T-cell (primary cell): ENCODE measurements around the gene PPME1. TPM values are rescaled to one million over a fixed set of nuclear protein-coding genes. Genes with fewer than 3 reads are reported as not detected.
"Not testable (repeated sequence)": the region's sequence is repeated elsewhere in the genome, so short reads cannot be mapped to it uniquely, and the experiment has no call there.

Experiments used
- ATAC-seq, 4 experiments: fragments of 200-7000 bp in 3 of 4; fragments of 150-1000 bp in 1 of 4; cut with Tn5 transposase; replicated peaks in 1 of 4; 1 replicate in 3 of 4; 2 replicates in 1 of 4; pipeline ENCODE4 v1.10.0; 2021; ENCODE audit warnings: moderate library complexity in 3 of 4, mild to moderate bottlenecking in 2 of 4, moderate number of reproducible peaks in 1 of 4
- CTCF ChIA-PET, 2 donors: fragments of 300-600 bp; sonication (Branson Sonifier 250); formaldehyde crosslinking; loops; one replicate each; lab custom pipeline; 2022; ENCODE audit warnings: antibody characterized with exemption in 2 of 2; lab: Charles Lee
- POLR2A ChIA-PET, 2 donors: fragments of 300-600 bp; sonication (Branson Sonifier 250); formaldehyde crosslinking; loops; one replicate each; lab custom pipeline; 2022; ENCODE audit warnings: antibody characterized with exemption in 2 of 2; lab: Charles Lee
- DNase-seq, 35 experiments: peaks; one replicate each; pipeline versions ENCODE4 v3.0.0 to v3.0.0-alpha.2; 2013 to 2023
- H3K27ac ChIP-seq: one replicate; pipeline ENCODE4 v1.5.1; 2013; ENCODE audit warnings: low read length
- H3K27me3 ChIP-seq, 2 experiments: replicated peaks in 1 of 2; 1 replicate in 1 of 2; 2 replicates in 1 of 2; pipeline versions ENCODE4 v1.6.1 to v1.7.0; 2013; ENCODE audit warnings: low read length in 1 of 2, mixed read lengths in 1 of 2; ENCODE audit not compliant: control insufficient read depth in 2 of 2, insufficient read depth in 2 of 2; ENCODE audit errors: extremely low read depth in 1 of 2
- H3K36me3 ChIP-seq, 2 donors: 1 replicate in 1 of 2; 2 replicates in 1 of 2; pipeline versions ENCODE4 v1.6.1 to v1.7.0; 2013; ENCODE audit warnings: low read length in 1 of 2; ENCODE audit not compliant: control insufficient read depth in 2 of 2, insufficient read depth in 1 of 2; ENCODE audit errors: extremely low read depth in 1 of 2
- H3K4me1 ChIP-seq, 2 experiments: 1 replicate in 1 of 2; 2 replicates in 1 of 2; pipeline versions ENCODE4 v1.6.1 to v1.7.0; 2013; ENCODE audit warnings: low read length in 2 of 2, mixed read lengths in 1 of 2; ENCODE audit not compliant: insufficient read depth in 2 of 2, control insufficient read depth in 1 of 2; ENCODE audit errors: extremely low read depth in 1 of 2
- H3K4me3 ChIP-seq, 2 donors: 1 replicate in 1 of 2; 2 replicates in 1 of 2; pipeline versions ENCODE4 v1.5.1 to v1.7.0; 2013; ENCODE audit warnings: mild to moderate bottlenecking in 2 of 2, low read length in 1 of 2, moderate library complexity in 1 of 2; ENCODE audit not compliant: control insufficient read depth in 1 of 2; ENCODE audit errors: extremely low read depth in 1 of 2
- H3K9me3 ChIP-seq: 2 replicates; pipeline ENCODE4 v1.7.0; 2013
- H3K27ac Mint-ChIP-seq, 2 donors: one replicate each; pipeline ENCODE4 v1.8.0; 2020 to 2021; ENCODE audit warnings: mild to moderate bottlenecking in 2 of 2, mixed read lengths in 2 of 2
- H3K27me3 Mint-ChIP-seq, 2 donors: one replicate each; pipeline ENCODE4 v1.8.0; 2021 to 2022; ENCODE audit warnings: mixed read lengths in 2 of 2
- H3K36me3 Mint-ChIP-seq: one replicate; pipeline ENCODE4 v1.8.0; 2021; ENCODE audit warnings: mixed read lengths
- H3K4me1 Mint-ChIP-seq, 3 donors: one replicate each; pipeline ENCODE4 v1.8.0; 2020 to 2022; ENCODE audit warnings: mixed read lengths in 3 of 3, mild to moderate bottlenecking in 1 of 3
- H3K4me3 Mint-ChIP-seq, 3 donors: one replicate each; pipeline ENCODE4 v1.8.0; 2020 to 2022; ENCODE audit warnings: mild to moderate bottlenecking in 3 of 3, mixed read lengths in 3 of 3, moderate library complexity in 3 of 3
- H3K9me3 Mint-ChIP-seq, 3 donors: one replicate each; pipeline ENCODE4 v1.8.0; 2020 to 2022; ENCODE audit warnings: mixed read lengths in 3 of 3
- WGBS: methylation state at CpG from one replicate; pipeline ENCODE4 v1.1.5; 2013; ENCODE audit warnings: missing lambda C conversion rate; ENCODE audit not compliant: insufficient coverage; 5-methylcytosine and 5-hydroxymethylcytosine counted together
- total RNA-seq, 35 experiments: library from RNA in 6 of 35; stranded (reverse) in 6 of 35; fragments of 120-200 nt in 1 of 35; gene quantifications; one replicate each; pipeline versions ENCODE4 v1.2.1 to v1.2.4 and lab custom pipeline; 2013 to 2026

Gene PPME1
- total RNA-seq, 5 donors from 2014 or later (not counting 1 experiment from before 2014, with no cell fraction given) = 17.1 to 21.1 (median 18.6) TPM

- H3K27me3 ChIP-seq = no peaks in the 10 kb centered on the region
- ChIA-PET CTCF (no interaction called here), POLR2A (no interaction called here)
- H3K4me1 ChIP-seq = no peaks in the 10 kb centered on the region
- no peaks in the 10 kb centered on the region for H3K27me3 Mint-ChIP-seq
- no peak overlapping the region for H3K4me3 ChIP-seq
- WGBS = no CpG with 5 or more reads among the region's 3 CpGs
- H3K9me3 ChIP-seq = no peaks in the 10 kb centered on the region
- no peak for ATAC-seq
- no peak overlapping the region for H3K4me3 Mint-ChIP-seq
- no peaks in the 10 kb centered on the region for H3K9me3 Mint-ChIP-seq
- no peaks in the 10 kb centered on the region for H3K4me1 Mint-ChIP-seq
- H3K27ac ChIP-seq = no peak overlapping the region
- peaks cover 71% of the 10 kb centered on the region for H3K36me3 Mint-ChIP-seq
- H3K27ac Mint-ChIP-seq = no peak overlapping the region
- H3K36me3 ChIP-seq = peaks cover 0 to 63% of the 10 kb centered on the region in 2 donors
- no peak for DNase-seq
Observed at GRCh38 chr11:74134661-74135060, 36.4 kb upstream of the PPME1 start.

- Mint-ChIP-seq H3K27me3 (no peaks in the 10 kb centered on the region), H3K4me1 (no peaks in the 10 kb centered on the region), H3K36me3 (peaks cover 68% of the 10 kb centered on the region), H3K4me3 (no peak overlapping the region), H3K27ac (no peak overlapping the region), H3K9me3 (no peaks in the 10 kb centered on the region)
- Histone ChIP-seq H3K9me3 (no peaks in the 10 kb centered on the region), H3K27me3 (no peaks in the 10 kb centered on the region), H3K36me3 (peaks cover 0 to 63% of the 10 kb centered on the region in 2 donors), H3K4me3 (no peak overlapping the region), H3K4me1 (no peaks in the 10 kb centered on the region), H3K27ac (no peak overlapping the region)
- POLR2A ChIA-PET = no interaction called here
- CTCF ChIA-PET = no interaction called here
- ATAC-seq (no peak), DNase-seq (no peak)
- WGBS = no CpG with 5 or more reads among the region's 3 CpGs
Observed at GRCh38 chr11:74135127-74135840, 35.8 kb upstream of the PPME1 start.

- CTCF ChIA-PET = no interaction called here
- Mint-ChIP-seq H3K27me3 (no peaks in the 10 kb centered on the region), H3K36me3 (peaks cover 47% of the 10 kb centered on the region), H3K4me3 (no peak overlapping the region), H3K27ac (no peak overlapping the region), H3K9me3 (no peaks in the 10 kb centered on the region), H3K4me1 (peaks cover 0 to 4% (median 2%) of the 10 kb centered on the region in 3 donors)
- ATAC-seq (no peak), DNase-seq (no peak)
- H3K9me3 ChIP-seq = no peaks in the 10 kb centered on the region
- WGBS = no CpG with 5 or more reads among the region's 2 CpGs
- no peak overlapping the region for H3K4me3 ChIP-seq
- no peak overlapping the region for H3K27ac ChIP-seq
- peaks cover 0 to 48% of the 10 kb centered on the region in 2 donors for H3K36me3 ChIP-seq
- H3K27me3 ChIP-seq = no peaks in the 10 kb centered on the region
- POLR2A ChIA-PET = no interaction called here
- no peaks in the 10 kb centered on the region for H3K4me1 ChIP-seq
Observed at GRCh38 chr11:74138021-74138420, 33.1 kb upstream of the PPME1 start.

- ATAC-seq = no peak
- H3K36me3 Mint-ChIP-seq = peaks cover 42% of the 10 kb centered on the region
- H3K4me3 Mint-ChIP-seq = no peak overlapping the region
- Histone ChIP-seq H3K4me3 (no peak overlapping the region), H3K4me1 (no peaks in the 10 kb centered on the region), H3K36me3 (peaks cover 0 to 43% of the 10 kb centered on the region in 2 donors), H3K9me3 (no peaks in the 10 kb centered on the region), H3K27ac (no peak overlapping the region), H3K27me3 (no peaks in the 10 kb centered on the region)
- no peaks in the 10 kb centered on the region for H3K27me3 Mint-ChIP-seq
- no peak overlapping the region for H3K27ac Mint-ChIP-seq
- no peaks in the 10 kb centered on the region for H3K9me3 Mint-ChIP-seq
- DNase-seq = no peak
- POLR2A ChIA-PET = no interaction called here
- WGBS = no CpG with 5 or more reads among the region's 2 CpGs
- peaks cover 0 to 4% (median 2%) of the 10 kb centered on the region in 3 donors for H3K4me1 Mint-ChIP-seq
- CTCF ChIA-PET = interaction anchor here in 1 of 2 donors (0.6 kb wide), 1 partner anchor 94 kb away, joined by 3 read pairs; no protein-coding TSS in a partner anchor
Observed at GRCh38 chr11:74138572-74138971, 32.5 kb upstream of the PPME1 start.

DNA sequence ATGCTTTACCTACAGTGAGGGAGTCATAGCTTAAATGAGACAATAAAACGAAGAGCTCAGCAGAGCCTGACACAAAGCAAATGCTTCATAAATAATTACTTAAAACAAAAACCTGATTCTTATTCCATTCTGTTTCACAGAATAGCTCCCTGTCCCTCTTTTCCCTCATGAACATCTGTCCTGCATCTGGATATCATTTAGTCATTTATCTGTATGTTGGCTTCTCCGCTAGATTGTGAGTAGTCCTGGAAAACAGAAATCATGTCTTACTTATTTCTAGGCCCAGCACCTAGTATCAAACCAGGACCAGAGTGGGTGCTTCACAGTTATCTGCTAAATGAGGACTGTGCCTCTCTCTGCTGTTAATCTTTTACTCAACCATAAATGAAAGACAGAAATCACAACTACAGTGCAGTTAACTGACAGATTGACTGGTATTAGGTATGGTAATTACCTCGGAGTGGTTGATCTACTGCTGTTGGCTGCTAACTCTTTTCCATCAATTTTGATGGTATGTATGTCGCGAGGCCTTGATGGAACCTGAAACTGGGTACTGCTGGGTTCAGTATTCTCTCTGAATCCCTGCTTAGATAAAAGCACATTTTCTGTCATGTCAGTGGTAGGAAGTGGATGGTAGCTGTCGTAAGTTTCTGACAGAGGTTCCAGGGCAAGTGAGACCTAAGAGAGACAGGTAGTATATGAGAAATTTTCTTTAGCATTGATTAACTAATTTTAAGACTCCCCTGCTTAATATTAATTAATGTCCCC lies 31.8 kb upstream of the PPME1 start:
- Mint-ChIP-seq H3K9me3 (no peaks in the 10 kb centered on the region), H3K4me1 (peaks cover 0 to 4% (median 2%) of the 10 kb centered on the region in 3 donors), H3K27me3 (no peaks in the 10 kb centered on the region), H3K36me3 (peaks cover 37% of the 10 kb centered on the region), H3K4me3 (no peak overlapping the region), H3K27ac (no peak overlapping the region)
- CTCF ChIA-PET = interaction anchor here in 1 of 2 donors (0.6 kb wide), 1 partner anchor 93 kb away, joined by 3 read pairs; no protein-coding TSS in a partner anchor
- DNase-seq = no peak
- no peak overlapping the region for H3K27ac ChIP-seq
- H3K4me1 ChIP-seq = no peaks in the 10 kb centered on the region
- no peak overlapping the region for H3K4me3 ChIP-seq
- no peaks in the 10 kb centered on the region for H3K9me3 ChIP-seq
- peaks cover 0 to 36% of the 10 kb centered on the region in 2 donors for H3K36me3 ChIP-seq
- POLR2A ChIA-PET = no interaction called here
- no peaks in the 10 kb centered on the region for H3K27me3 ChIP-seq
- no CpG with 5 or more reads among the region's 6 CpGs for WGBS
- ATAC-seq = no peak

GRCh38 chr11:74139919-74140431 lies 31.1 kb upstream of the PPME1 start:
- ATAC-seq, H3K27ac ChIP-seq, H3K4me3 Mint-ChIP-seq, H3K27ac Mint-ChIP-seq, DNase-seq, H3K9me3 ChIP-seq, H3K27me3 ChIP-seq, H3K27me3 Mint-ChIP-seq, H3K4me1 ChIP-seq, H3K9me3 Mint-ChIP-seq, H3K4me1 Mint-ChIP-seq, H3K4me3 ChIP-seq, POLR2A ChIA-PET, CTCF ChIA-PET: not testable (repeated sequence)
- H3K36me3 Mint-ChIP-seq = peaks cover 40% of the 10 kb centered on the region
- peaks cover 0 to 33% of the 10 kb centered on the region in 2 donors for H3K36me3 ChIP-seq
- WGBS = 100% methylated on average over 1 of the region's 1 CpG
